HG03432 (cell line): ENCODE results near the gene BMPR1A.

Experiments
- ATAC-seq: cut with Tn5 transposase; IDR thresholded peaks from one replicate; pipeline ENCODE4 v1.9.1; 2021; ENCODE audit warnings: mild to moderate bottlenecking, moderate library complexity; ENCODE audit not compliant: unreplicated experiment

BMPR1A gene

DNA sequence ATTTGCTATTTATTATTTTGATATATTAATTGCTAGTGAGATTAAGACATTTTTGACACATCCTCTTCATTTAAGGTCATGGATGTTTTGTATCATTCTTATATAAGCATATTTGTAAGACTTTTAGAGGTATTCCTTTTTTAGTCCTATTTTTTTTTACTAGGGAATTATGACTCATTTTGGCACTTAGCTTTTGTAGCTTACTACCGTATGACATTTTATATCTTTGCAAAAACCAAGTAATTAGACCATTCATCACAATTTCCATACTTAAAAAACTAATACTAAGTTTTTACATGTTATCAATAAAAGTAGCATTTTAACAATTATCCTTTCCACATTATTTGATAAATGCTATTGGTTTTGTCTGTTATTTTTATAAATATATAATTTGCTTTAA lies 41.6 kb downstream of the BMPR1A start:
- no peak for ATAC-seq

DNA sequence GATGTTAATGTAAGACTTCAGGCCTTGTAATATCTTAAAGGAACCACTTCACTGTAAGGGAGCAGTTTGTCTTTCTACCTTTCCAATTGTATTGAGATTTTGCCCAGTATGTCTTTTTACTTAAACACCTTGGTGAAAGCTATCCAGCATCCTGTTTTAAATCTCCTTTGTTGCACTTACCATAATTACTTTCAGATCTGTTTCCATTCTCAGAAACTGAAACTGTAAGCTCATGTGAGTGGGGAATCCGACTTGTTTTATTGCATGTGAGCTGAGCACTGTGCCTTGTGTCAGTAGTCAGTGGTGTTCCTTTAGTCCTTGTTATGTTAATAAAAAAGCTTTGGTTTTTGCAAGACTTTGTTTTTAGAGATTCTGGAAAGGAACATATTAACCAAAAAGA lies 42.2 kb downstream of the BMPR1A start:
- ATAC-seq, result peak; percentile 84

DNA sequence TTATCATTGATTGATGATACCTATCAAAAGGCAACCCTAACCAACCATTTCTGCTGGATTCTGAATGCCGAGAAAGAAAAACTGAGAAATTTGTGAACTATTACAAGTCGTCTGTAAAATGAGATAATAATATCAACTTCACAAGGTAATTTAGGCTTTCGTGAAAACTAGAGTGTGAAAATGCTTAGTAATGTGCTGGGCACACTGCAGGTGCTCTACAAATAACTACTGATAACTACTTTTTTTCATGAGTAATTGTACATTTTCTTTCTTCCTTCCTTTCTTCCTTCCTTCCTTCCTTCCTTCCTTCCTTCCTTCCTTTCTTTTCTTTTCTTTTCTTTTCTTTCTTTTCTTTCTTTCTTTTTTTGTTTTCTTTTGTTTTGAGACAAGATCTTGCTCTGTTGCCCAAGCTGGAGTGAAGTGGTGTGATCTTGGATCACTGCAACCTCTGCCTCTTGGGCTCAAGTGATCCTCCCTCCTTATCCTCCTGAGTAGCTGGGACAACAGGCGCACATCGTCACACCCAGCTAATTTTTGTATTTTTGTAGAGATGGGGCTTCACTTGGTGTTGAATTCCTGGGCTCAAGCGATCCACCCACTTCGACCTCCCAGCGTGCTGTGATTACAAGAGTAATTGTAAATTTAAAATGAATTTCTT lies 42.9 kb downstream of the BMPR1A start:
- no peak for ATAC-seq

DNA sequence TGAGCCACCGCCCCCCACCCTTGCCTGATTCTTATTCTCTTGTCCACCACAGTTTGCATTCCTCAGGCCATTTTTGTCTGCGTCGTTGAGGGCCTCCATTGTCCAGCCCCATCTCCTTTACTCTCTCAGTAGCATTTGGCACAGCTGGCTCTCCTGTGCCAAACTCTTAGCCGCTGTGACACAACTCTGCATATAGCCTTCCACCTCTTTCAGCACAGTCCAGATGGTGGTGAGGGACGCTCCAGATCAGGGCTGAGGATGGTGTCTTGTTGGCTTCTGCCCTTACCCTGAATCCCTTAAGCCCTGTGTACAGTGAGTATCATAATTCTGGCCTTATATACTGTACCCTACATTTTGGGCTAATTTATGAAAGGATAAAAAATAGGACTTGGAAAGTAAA lies 45.6 kb downstream of the BMPR1A start:
- no peak for ATAC-seq

DNA sequence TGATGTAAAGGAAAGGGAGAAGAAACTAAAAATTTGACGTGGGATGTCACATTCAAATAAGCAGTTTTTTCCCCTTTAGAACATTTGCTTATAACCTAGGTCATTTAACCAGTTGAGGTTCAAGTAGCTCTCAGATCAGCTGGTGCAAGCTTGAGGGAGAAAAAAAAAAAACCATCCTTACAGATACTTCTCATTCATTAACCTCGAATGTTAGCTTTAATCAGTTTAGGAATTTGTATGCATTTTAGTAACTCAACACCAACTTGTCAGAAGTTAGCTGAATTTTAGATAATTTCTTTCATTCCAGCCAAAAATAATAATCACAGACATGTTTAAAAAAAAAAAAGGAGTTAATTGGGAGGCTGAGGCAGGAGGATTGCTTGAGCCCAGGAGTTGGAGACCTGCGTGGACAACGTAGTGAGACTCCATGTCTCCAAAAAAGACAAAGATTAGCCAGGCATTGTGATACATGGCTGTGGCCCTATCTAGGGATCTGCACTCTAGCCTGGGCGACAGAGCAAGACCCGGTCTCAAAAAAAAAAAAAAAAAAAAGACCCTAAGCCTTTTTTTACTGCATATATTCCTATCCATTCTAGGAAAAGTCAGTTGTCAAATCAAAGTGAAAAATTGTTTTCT lies 46.2 kb downstream of the BMPR1A start:
- ATAC-seq, result no peak

DNA sequence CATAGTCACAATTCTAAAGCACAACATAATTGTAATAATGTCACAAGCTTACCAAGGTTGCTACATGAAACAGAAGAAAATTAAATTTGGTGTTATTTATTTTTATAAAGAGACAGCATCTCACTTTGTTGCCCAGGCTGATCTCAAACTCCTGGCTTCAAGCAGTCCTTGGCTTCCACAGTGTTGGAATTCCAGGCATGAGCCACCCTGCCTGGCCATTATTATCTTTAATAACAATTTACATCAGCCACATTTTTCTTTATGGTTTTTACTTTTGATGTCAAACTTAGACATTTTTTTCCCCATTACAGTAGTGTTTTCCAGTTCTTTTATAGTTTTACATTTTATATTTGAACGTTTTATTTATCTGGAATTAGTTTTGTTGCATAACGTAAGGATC lies 46.7 kb downstream of the BMPR1A start:
- no peak for ATAC-seq

DNA sequence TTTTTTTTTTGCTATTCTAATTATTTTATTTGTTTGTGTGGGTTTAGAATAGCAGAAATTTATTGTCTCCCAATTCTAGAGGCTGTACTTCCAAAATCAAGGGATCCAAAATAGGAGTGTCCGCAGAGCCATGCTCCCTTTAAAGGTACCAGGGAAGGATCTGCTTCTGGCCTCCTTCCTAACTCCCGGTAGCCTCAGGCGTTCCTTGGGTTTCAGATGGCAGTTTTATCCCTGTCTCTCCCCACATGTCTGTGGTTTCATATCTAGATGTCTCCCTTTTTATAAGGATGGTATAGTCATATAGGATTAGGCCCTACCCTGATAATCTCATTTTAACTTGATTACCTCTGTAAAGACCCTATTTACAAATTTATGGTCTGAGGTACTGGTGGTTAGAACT lies 48.4 kb downstream of the BMPR1A start:
- no peak for ATAC-seq

DNA sequence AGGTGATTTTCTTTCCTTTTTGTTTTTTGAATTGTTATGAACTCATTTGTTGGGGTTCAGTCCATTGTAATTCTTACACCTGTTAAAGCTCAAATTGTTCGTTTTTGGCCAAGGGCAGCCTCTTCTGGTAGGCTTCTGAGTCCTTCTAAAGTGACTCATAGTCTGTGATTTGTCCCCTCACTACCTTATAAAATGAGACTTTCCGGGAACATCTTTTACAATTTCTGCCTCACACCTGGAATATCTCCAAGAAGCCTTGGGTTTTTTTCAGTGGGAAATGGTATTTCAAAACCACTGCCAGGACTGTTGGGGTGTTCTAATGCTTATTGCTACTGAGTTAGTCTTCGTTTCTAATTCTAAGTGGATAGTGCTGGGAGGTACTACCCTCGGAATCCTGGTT lies 56.7 kb downstream of the BMPR1A start:
- ATAC-seq, result no peak

DNA sequence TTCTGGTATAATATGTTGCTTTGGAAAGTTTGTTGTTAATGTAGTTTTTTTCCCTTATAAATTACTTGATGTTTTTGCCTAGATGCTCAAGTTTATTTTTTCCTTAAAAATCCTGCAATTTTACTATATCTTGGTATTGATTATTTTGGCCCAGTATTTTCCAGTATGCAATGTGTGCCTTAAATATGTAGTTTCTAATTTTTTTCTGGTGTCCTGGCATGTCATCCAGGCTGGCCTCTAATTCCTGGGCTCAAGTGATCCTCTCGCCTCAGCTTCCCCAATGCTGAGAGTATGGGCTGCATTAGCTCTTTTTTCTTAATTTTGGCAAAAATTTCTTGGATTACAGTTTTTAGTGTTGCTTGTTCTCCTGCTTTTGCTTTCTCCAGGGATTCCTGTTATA lies 57.6 kb downstream of the BMPR1A start:
- no peak for ATAC-seq

DNA sequence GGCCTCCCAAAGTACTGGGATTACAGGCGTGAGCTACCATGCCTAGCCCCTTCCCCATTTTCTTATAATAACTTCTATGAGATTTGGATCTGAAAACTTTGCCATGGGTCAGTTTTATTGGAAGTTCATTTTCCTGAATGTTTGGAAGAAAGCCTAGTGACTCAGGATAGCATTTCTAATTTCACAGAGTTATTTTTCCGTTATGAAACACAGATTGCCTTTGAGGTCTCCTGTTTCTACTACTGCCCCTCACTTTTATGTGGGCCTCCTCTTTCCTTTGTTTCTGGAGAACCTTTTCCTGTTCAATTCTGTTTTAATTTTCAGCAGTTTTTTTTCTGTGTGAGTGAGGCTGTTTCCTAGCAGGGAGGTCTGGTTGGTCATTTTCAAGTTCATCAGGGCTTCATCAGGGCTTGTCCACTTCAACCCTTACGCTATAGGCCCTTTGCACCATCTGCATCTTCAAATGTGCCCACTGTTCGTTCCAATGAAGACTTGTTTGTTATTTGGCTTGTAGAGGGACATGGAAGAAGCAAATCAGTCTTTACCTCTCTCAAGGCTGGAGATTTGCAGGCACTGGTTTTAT lies 58.7 kb downstream of the BMPR1A start:
- no peak for ATAC-seq

DNA sequence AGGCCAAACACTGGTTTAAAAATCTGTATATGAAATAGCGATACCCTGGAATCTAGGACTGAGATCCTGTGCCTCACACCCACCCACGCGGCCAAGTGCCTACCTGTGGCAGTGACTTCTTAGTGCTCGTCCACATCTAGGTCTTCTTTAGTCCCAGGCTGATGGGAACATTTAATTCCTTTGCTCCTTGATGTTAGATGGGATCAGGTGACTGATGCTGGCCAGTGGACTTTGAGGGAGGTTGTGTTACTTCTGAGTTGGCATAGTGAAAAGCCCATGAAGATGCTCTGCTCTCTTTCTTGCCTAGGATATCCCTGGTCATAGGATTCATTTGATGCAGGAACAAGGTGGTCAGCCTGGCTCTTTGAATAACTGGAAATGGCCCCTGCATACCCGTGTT lies 59.2 kb downstream of the BMPR1A start:
- ATAC-seq, result no peak

DNA sequence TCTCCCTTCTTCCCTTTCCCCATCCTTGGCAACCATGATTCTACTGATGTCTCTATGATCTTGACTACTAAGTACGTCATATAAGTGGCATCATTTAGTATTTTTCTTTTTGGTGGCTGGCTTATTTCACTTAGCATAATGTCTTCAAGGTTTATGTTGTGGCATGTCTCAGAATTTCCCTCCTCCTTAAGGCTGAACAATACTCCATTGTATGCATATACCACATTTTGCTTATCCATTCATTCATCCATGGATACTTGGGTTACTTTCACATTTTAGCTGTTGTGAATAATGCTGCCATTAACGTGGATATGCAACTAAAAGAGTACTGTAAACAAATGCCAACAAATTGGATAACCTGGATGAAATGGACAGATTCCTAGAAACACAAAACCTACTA lies 60.8 kb downstream of the BMPR1A start:
- ATAC-seq, result no peak

DNA sequence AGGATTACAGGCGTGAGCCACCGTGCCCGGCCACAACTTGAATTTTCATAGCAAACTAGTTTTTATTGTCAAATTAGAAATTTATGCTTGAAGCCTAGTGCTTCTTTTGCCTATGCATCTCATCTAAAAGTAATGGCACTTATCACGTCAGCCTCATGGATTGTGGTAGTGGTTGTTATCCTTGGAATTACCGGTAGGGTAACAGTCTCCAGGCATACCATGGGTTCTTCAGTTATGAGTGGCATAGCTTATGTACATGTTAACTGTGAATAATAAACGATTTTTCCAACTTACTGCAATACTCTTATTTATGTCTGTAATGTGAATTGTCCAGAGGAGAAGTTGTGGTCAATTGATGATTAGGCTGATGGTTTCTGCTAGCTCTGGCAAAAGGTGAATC lies 63.1 kb downstream of the BMPR1A start:
- ATAC-seq, result no peak

DNA sequence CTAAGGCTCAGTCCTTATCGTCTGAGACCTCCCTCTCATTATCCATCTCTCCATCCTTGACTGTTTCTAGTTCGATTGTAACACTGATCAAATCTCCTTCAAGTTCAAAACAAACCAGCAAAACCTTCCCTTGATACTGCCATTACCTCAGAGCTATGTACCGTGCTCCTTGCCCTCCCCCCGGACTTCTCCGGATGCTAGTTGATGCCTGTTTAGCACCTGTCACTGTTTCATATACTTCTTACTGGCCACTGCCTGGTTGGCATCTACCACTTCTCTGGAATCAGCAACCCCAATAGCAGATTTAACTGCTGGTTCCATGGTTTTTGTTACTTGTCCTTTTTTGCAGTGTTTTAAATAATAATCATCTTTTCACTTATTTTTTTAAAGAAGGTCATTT lies 64.1 kb downstream of the BMPR1A start:
- ATAC-seq, result no peak

DNA sequence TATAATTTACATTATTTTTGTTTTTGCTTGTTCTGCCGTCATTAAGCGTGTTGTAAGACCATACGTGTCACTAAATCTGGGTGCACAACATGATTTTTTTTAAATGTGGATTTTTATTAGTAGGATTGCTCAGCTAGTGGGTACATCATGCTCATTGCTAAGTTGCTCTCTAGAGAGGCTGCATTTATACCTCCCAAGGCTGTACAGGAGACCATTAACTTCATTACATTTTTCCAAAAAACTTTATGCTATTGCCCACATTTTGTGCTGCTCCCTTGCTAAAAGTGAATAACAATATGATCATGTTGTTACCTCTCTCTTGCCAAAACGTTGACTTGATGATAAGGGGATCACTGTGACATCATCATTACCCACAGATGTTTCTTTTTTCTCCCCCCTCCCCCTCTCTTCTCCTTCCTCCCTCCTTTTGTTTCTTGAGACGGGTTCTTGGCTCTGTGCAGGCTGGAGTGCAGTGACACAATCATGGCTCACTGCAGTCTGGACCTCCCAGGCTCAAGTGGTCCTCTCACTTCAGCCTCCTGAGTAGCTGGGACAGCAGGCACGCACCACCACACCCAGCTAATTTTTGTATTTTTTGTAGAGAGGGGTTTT lies 65.1 kb downstream of the BMPR1A start:
- ATAC-seq, result no peak

DNA sequence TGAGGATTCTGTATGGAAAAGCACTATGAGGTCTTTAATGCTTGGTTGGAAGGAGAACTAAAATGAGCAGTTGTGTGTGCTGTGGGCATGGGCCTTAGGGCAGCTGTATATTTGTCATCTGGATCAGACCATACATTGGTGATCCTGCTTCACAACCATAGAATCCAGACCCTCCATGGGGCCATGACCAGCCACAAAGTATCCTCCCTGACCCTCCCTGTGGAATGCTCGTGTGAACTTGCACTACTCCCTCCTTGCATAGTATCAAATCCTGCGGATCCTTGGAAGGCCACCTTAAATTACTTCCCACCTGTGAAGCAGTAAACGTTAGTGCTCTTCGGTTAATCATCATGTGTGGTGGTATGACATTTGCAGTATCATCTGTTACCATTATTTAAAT lies 67.1 kb downstream of the BMPR1A start:
- no peak for ATAC-seq

DNA sequence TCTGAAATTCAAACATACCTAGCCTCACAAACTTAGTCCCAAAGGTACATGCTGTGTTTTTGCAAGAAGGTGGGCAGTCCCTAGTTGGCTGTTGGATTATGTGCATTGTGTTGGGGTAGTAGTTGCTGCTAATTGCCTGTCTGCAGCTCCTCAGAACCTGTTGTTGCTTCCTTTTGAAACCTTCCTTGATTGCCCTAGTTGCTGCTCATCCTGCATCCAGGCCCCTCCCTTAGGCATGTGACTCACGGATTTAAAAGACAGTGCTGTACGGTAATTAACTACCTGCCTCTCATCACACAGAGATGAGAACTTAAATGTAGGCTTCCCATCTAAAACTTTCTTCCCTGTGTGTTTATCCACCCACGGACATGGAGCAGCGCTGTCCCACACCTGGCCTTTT lies 67.7 kb downstream of the BMPR1A start:
- ATAC-seq, result no peak

DNA sequence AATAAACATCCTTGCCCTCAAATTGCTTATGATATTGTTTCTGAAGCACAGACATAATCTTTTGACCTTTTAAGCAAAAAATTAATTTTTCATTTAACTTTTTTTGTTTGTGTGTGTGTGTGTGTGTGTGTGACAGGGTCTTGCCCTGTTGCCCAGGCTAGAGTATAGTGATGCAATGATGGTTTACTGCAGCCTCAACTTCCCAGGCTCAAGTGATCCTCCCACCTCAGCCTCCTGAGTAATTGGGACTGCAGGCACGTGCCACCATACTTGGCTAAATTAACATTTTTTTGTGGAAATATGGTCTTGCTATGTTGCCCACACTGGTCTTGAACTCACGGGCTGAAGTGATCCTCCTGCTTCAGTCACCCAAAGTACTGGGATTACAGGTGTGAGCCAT lies 68.9 kb downstream of the BMPR1A start:
- ATAC-seq, result no peak

DNA sequence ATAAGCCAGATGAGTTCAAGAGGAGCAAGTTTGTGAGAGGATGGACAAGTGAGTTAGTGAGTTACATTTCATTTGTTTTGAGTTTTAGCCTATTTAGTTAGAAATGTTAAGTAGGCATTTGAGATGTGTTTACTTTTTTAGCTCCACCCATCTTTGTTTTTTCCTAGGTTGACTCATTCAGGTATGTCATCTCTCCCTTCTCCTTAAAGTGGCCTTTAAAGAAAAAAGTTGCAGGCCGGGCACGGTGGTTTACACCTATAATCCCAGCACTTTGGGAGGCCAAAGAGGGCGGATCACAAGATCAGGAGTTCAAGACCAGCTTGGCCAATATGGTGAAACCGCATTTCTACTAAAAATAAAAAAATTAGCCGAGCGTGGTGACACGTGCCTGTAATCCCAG lies 71.2 kb downstream of the BMPR1A start:
- no peak for ATAC-seq

DNA sequence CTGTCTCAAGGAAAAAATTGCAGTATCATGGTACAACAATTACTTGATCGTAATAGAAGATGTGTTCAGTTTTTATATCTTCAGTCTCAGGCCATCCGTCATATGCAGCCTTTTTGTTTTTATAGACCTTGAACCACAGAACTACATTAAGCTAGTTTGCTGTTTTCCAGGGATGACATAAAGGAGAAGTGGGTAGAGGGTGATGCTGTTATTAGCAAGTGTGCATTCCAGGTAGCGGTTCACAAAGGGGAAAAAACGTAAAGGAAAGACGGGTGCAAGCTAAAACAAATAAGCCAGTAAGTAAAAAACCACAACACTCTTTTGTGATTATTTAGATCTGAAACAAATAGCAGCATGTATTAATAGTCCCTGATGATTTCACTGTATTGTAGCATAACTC lies 71.7 kb downstream of the BMPR1A start:
- no peak for ATAC-seq

DNA sequence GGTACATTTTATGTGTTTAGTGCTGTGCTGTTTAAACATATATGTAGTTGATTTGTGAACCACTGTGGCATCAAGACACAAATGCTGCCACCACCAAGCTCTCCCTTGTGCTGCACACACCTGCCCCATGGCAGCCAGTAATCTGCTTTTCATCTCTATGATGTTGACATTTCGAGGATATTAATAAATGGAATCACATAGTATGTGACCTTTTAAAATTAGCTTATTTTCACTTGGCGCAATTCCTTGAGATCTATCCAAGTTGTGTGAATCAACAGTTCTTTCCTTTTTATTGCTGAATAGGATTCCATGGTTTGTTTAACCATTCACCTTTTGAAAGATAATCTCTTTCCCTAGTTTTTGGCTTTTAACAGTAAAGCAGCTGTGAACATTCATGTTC lies 73.1 kb downstream of the BMPR1A start:
- no peak for ATAC-seq

DNA sequence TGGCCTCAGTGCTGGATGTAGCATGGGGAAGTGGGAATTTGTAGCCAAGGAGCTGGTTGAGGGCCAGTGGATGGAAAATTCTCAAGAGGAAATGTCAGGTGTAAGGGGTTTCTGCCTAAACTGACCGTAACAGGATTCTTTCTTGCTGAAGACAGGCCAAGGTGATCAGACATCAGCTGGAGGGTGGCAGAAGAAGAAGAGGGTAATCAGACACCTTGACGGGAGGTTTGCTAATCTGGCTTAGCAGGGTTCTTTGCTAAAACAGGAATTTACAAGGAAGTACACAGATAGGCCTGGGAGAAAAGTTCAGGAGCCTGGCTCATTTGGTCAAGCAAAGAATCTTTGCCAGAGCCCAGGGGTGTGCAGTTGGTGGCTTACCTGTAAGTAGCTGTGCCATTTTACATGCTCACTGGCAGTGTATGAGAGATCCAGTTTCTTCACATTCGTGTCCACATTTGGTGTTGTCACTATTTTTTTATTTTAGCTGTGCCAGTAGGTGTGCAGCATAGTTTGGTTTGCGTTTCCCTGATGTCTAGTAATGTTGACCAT lies 73.7 kb downstream of the BMPR1A start:
- no peak for ATAC-seq
